ENCODE measurements around the gene KCNA3. TPM values are rescaled to one million over a fixed set of nuclear protein-coding genes. Genes with fewer than 3 reads are reported as not detected.

The KCNA3 gene
- total and polyA plus RNA-seq, 3 experiments from 2014 or later, result 38.4 to 94.0 (median 40.5) TPM

DNA sequence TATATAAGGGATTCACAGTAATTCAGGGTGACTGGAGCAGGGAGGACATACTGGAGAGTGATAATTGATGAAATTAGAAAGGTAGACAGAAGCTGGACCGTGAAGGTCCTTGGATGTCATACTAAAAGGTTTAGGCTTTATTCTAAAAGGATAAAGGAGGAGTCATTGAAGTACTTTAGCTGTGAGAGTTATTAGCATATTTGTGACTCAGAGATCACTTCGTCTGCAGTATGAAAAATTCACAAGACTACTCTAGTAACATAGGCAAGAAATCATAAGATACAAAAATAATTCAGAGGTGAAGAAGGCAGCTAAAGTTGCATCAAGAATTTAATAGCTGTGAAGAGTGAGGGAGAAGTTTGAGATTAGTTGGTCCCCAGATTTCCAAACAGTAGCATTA, 26.3 kb downstream of the KCNA3 start:
- Mint-ChIP-seq H3K36me3 (peaks cover 0 to 4% (median 3%) of the 10 kb centered on the region in 3 donors), H3K4me3 (no peak overlapping the region), H3K27ac (no peak overlapping the region), H3K27me3 (no peaks in the 10 kb centered on the region), H3K4me1 (peaks cover 16 to 38% (median 27%) of the 10 kb centered on the region in 3 donors), H3K9me3 (no peaks in the 10 kb centered on the region)
- Histone ChIP-seq H3K9me3 (ENCODE audit: low read length) (no peaks in the 10 kb centered on the region), H3K4me3 (ENCODE audit: low read length) (peak overlapping the region; percentile 2), H3K36me3 (ENCODE audit: insufficient read depth, low read length) (no peaks in the 10 kb centered on the region), H3K27me3 (ENCODE audit: insufficient read depth, low read length, poor library complexity, severe bottlenecking) (no peaks in the 10 kb centered on the region), H3K27ac (ENCODE audit: low read depth, low read length) (no peak overlapping the region), H3K4me1 (ENCODE audit: insufficient read depth, low read length) (peaks cover 69% of the 10 kb centered on the region)
- ChIA-PET CTCF (interaction anchor here (0.9 to 5.8 kb wide), 8 partner anchors 12 to 139 kb away, joined by 3 to 42 read pairs (median 8); no protein-coding TSS in a partner anchor), POLR2A (interaction anchor here (0.5 to 1.9 kb wide), 6 partner anchors 9 to 29 kb away, joined by 3 to 5 read pairs (median 4); partner anchors contain the start of gene KCNA3)
- DNase-seq, result no peak

DNA sequence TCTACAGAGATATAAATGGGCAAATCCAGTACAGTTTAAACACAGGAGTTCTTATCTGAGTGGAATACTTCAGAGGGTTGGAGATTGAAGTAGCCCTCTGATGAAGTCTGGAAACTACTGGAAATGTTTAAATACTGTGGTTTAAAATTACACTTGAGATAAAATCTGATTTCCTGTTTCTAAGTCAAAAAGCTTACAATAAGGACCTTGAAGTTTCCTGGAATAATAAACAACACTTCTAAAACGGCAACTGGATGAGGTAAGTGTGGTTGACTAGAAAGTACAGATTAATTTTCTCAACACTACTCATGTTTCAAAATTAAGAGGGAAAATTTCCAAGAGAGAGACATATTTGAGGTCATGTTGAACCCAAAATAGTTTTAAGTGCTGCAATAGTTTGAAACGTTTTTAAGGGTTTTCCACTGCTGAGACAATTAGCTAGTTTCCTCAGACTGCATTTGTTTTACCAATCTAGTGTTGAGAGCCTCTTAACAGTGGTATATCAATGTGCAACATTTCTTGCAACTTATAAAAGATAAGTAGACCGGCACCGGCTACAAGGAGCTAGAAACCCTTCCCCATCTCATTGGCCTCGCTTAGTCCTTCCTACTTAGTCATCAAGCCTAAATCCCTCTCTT, 27.4 kb downstream of the KCNA3 start:
- Mint-ChIP-seq H3K27me3 (no peaks in the 10 kb centered on the region), H3K27ac (no peak overlapping the region), H3K9me3 (no peaks in the 10 kb centered on the region), H3K4me3 (no peak overlapping the region), H3K36me3 (peaks cover 0 to 3% (median 0%) of the 10 kb centered on the region in 3 donors), H3K4me1 (peaks cover 20 to 43% (median 33%) of the 10 kb centered on the region in 3 donors)
- ChIA-PET CTCF (interaction anchor here (0.6 to 5.8 kb wide), 8 partner anchors 11 to 140 kb away, joined by 3 to 42 read pairs (median 7); no protein-coding TSS in a partner anchor), POLR2A (interaction anchor here (0.8 to 3.4 kb wide), 5 partner anchors 12 to 33 kb away, joined by 3 to 21 read pairs (median 4); partner anchors contain the start of gene KCNA3)
- Histone ChIP-seq H3K27ac (ENCODE audit: low read depth, low read length) (peak overlapping the region; percentile 18), H3K4me1 (ENCODE audit: insufficient read depth, low read length) (peaks cover 79% of the 10 kb centered on the region), H3K9me3 (ENCODE audit: low read length) (no peaks in the 10 kb centered on the region), H3K27me3 (ENCODE audit: insufficient read depth, low read length, poor library complexity, severe bottlenecking) (no peaks in the 10 kb centered on the region), H3K4me3 (ENCODE audit: low read length) (peak overlapping the region; percentile 35), H3K36me3 (ENCODE audit: insufficient read depth, low read length) (no peaks in the 10 kb centered on the region)
- DNase-seq, result peak in 2 of 5 donors; percentile 24 to 42

DNA sequence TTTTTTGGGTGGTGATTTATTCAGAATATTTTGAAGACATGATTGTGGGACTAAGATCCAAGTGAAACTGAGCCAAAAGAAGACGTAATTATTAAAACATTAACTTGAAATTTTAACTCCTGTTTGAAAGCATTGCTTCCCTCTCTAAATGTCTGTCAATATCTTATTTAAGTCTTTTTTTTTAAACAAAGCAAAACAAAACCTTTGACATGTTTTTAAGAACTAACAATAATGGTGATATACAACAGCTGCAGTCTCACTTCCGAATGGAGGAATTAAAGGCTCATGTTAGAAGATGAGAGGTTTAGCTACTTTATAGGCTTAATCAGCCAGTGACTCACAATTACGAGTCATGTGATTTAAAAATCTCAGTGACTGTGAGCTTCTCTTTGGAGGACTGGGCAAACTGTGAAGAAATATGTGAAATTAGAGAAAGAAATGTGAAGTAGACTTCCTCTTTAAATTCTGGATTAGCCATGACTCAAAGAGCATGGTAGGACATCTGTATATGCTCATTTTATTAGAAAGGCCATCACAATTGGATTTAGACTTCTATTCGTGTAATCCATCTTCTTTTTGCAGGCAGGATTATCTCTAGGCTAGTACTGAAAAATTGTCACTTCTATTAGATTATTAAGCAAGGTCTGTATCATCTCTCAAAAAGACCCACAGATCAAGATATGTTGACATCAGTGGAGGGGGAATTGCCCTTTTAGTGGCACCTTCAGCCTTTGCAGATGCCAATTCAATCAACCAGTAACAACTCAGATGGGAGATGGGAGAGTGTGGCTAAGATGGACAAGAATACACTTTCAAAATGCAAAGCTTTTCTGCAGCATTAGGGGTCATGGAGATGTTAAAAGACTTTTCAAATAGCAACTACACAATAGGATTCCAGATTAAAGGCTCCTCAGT, 28.7 kb downstream of the KCNA3 start:
- H3K27me3 ChIP-seq (ENCODE audit: insufficient read depth, low read length, poor library complexity, severe bottlenecking), result no peaks in the 10 kb centered on the region
- POLR2A ChIA-PET, result interaction anchor here (0.5 to 3.4 kb wide), 6 partner anchors 11 to 28 kb away, joined by 3 to 21 read pairs (median 3); partner anchors contain the start of gene KCNA3
- H3K9me3 ChIP-seq (ENCODE audit: low read length), result no peaks in the 10 kb centered on the region
- H3K36me3 ChIP-seq (ENCODE audit: insufficient read depth, low read length), result no peaks in the 10 kb centered on the region
- H3K4me3 Mint-ChIP-seq, result peak overlapping the region in 6 of 7 donors; percentile 7 to 56 (median 37)
- H3K27ac Mint-ChIP-seq, result peak overlapping the region in 6 of 8 donors; percentile 8 to 91 (median 74)
- no peaks in the 10 kb centered on the region for H3K36me3 Mint-ChIP-seq
- peaks cover 92% of the 10 kb centered on the region for H3K4me1 ChIP-seq (ENCODE audit: insufficient read depth, low read length)
- H3K4me3 ChIP-seq (ENCODE audit: low read length), result peak overlapping the region; percentile 6
- no peak overlapping the region for H3K27ac ChIP-seq (ENCODE audit: low read depth, low read length)
- peaks cover 33 to 48% (median 41%) of the 10 kb centered on the region in 3 donors for H3K4me1 Mint-ChIP-seq
- no peak for DNase-seq
- no peaks in the 10 kb centered on the region for H3K27me3 Mint-ChIP-seq
- H3K9me3 Mint-ChIP-seq, result no peaks in the 10 kb centered on the region
- CTCF ChIA-PET, result interaction anchor here (1.3 to 5.8 kb wide), 5 partner anchors 10 to 30 kb away, joined by 3 to 42 read pairs (median 14); no protein-coding TSS in a partner anchor

DNA sequence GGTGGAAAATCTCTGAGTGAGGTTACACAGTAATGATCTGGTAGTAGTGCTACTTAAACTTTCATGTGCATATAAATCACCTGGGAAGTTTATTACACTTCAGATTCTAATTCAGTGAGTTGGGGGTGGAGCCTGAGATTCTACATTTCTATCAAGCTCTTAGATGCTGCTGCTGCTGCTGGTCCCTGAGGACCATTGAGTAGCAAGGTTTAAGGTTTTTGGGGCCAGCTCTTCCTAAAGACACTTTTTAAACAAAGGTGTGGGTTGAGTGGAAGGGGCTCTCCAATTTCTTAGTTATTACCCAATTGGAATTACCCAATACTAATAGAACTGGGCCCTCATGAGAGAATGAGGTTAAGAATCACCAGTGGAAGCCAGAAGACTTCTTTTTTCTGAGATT, 29.5 kb downstream of the KCNA3 start:
- H3K4me3 ChIP-seq (ENCODE audit: low read length), result no peak overlapping the region
- H3K9me3 ChIP-seq (ENCODE audit: low read length), result no peaks in the 10 kb centered on the region
- peaks cover 42 to 48% (median 43%) of the 10 kb centered on the region in 3 donors for H3K4me1 Mint-ChIP-seq
- H3K9me3 Mint-ChIP-seq, result peaks cover 0 to 3% (median 0%) of the 10 kb centered on the region in 5 donors
- ChIA-PET POLR2A (interaction anchor here (1.0 to 3.4 kb wide), 2 partner anchors 10 to 23 kb away, joined by 6 to 21 read pairs; no protein-coding TSS in a partner anchor), CTCF (interaction anchor here (0.9 to 5.8 kb wide), 6 partner anchors 9 to 141 kb away, joined by 3 to 42 read pairs (median 5); no protein-coding TSS in a partner anchor)
- no peaks in the 10 kb centered on the region for H3K27me3 Mint-ChIP-seq
- no peaks in the 10 kb centered on the region for H3K27me3 ChIP-seq (ENCODE audit: insufficient read depth, low read length, poor library complexity, severe bottlenecking)
- H3K27ac Mint-ChIP-seq, result peak overlapping the region in 7 of 8 donors; percentile 57 to 94 (median 78)
- H3K4me3 Mint-ChIP-seq, result no peak overlapping the region
- H3K36me3 ChIP-seq (ENCODE audit: insufficient read depth, low read length), result no peaks in the 10 kb centered on the region
- H3K27ac ChIP-seq (ENCODE audit: low read depth, low read length), result no peak overlapping the region
- H3K36me3 Mint-ChIP-seq, result peaks cover 0 to 3% (median 0%) of the 10 kb centered on the region in 3 donors
- no peak for DNase-seq
- H3K4me1 ChIP-seq (ENCODE audit: insufficient read depth, low read length), result peaks cover 98% of the 10 kb centered on the region

DNA sequence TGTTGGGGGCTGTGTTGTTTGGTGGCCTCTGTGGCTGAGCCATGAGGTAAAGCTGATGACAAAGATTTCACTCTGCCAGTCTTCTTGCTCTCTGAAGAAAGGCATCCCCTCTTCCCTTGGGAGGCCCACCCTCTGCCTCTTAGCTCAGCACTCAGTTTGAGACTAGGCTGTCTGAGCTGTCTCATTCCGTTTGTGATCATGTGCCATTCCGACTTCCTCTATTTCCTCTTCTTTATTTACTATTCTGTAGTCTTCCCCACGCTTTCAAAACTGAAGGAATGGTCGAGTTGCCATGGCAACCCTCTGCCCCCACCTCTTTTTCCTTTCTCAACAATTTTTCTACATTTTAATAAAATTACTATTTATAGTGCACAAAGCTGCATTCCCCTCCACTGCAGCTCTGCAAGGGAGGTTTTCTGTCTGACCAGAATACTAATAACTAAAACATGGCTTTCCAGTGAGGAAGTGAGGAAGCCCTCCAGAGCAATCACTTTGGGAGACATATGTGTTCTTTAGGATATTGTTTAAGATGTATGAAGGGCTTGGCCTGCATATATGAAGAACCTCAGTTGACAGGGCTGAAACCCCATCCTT, 30.8 kb downstream of the KCNA3 start:
- ChIA-PET CTCF (interaction anchor here (1.4 to 1.5 kb wide), 3 partner anchors 9 to 143 kb away, joined by 3 to 5 read pairs (median 5); no protein-coding TSS in a partner anchor), POLR2A (interaction anchor here (1.1 kb wide), 1 partner anchor 25 kb away, joined by 3 read pairs; no protein-coding TSS in a partner anchor)
- Mint-ChIP-seq H3K27ac (peak overlapping the region in 7 of 8 donors; percentile 57 to 94 (median 79)), H3K4me3 (peak overlapping the region in 4 of 7 donors; percentile 30 to 64 (median 40)), H3K27me3 (no peaks in the 10 kb centered on the region), H3K4me1 (peaks cover 54 to 60% (median 55%) of the 10 kb centered on the region in 3 donors), H3K9me3 (peaks cover 0 to 4% (median 0%) of the 10 kb centered on the region in 5 donors), H3K36me3 (peaks cover 0 to 6% (median 0%) of the 10 kb centered on the region in 3 donors)
- Histone ChIP-seq H3K9me3 (ENCODE audit: low read length) (no peaks in the 10 kb centered on the region), H3K4me1 (ENCODE audit: insufficient read depth, low read length) (peaks cover 98% of the 10 kb centered on the region), H3K27ac (ENCODE audit: low read depth, low read length) (no peak overlapping the region), H3K4me3 (ENCODE audit: low read length) (no peak overlapping the region), H3K27me3 (ENCODE audit: insufficient read depth, low read length, poor library complexity, severe bottlenecking) (no peaks in the 10 kb centered on the region), H3K36me3 (ENCODE audit: insufficient read depth, low read length) (no peaks in the 10 kb centered on the region)
- DNase-seq, result no peak

DNA sequence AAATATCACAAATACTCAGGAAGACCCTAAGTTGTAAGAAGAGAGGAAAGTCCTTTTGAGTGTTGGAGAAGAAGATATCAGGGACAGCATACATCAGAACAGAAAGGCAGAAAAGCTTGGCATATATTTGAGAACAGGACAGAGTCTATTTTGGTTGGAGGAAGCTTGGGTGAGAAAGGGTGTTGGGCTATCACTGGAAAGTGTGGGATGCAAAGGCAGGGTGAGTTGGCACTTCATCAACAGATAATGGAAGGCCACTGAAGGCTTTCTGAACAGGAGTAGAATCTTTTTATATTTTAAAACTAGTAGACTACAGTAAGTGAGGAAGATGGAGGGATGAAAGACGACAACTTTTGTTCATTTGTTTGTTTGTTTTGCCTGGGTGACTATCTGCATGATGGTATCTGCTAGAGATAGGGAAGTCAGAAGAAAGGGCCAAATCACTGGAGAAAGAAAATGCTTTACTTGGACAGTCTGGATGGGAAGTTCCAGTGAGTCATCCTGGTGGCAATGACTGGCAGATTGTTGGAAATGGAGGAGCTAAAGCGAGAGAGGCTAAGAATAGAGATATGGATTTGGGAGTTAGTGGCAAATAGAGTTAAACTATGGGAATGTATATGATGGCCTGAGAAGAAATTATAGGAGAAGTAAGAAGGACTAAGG, 34.9 kb downstream of the KCNA3 start:
- H3K27me3 Mint-ChIP-seq, result no peaks in the 10 kb centered on the region
- POLR2A ChIA-PET, result interaction anchor here (1.9 kb wide), 1 partner anchor 33 kb away, joined by 5 read pairs; no protein-coding TSS in a partner anchor
- Histone ChIP-seq H3K4me1 (ENCODE audit: insufficient read depth, low read length) (peaks cover 98% of the 10 kb centered on the region), H3K27ac (ENCODE audit: low read depth, low read length) (no peak overlapping the region), H3K4me3 (ENCODE audit: low read length) (no peak overlapping the region), H3K36me3 (ENCODE audit: insufficient read depth, low read length) (no peaks in the 10 kb centered on the region), H3K9me3 (ENCODE audit: low read length) (no peaks in the 10 kb centered on the region), H3K27me3 (ENCODE audit: insufficient read depth, low read length, poor library complexity, severe bottlenecking) (no peaks in the 10 kb centered on the region)
- peaks cover 0 to 6% (median 0%) of the 10 kb centered on the region in 3 donors for H3K36me3 Mint-ChIP-seq
- H3K9me3 Mint-ChIP-seq, result peaks cover 0 to 4% (median 0%) of the 10 kb centered on the region in 5 donors
- H3K4me3 Mint-ChIP-seq, result peak overlapping the region in 6 of 7 donors; percentile 10 to 57 (median 32)
- peaks cover 74 to 95% (median 91%) of the 10 kb centered on the region in 3 donors for H3K4me1 Mint-ChIP-seq
- CTCF ChIA-PET, result interaction anchor here (0.7 to 6.3 kb wide), 5 partner anchors 8 to 47 kb away, joined by 3 to 42 read pairs (median 4); no protein-coding TSS in a partner anchor
- no peak for DNase-seq
- H3K27ac Mint-ChIP-seq, result peak overlapping the region; percentile 18 to 94 (median 80)

Measured in CD8-positive, alpha-beta memory T cell (primary cell).